Mesothelial cell of epicardium (in vitro differentiated cells): ENCODE results near the gene RNF14. TPM values are rescaled to one million over a fixed set of nuclear protein-coding genes. Genes with fewer than 3 reads are reported as not detected.

Source experiments
- DNase-seq, 2 experiments: peaks; one replicate each; pipeline ENCODE4 v3.0.0; 2021; ENCODE audit warnings: low spot score in 2 of 2; ENCODE audit not compliant: unreplicated experiment in 2 of 2
- H3K27ac Mint-ChIP-seq: 2 replicates; pipeline ENCODE4 v1.8.0; 2021; ENCODE audit warnings: mixed read lengths
- H3K27me3 Mint-ChIP-seq: 2 replicates; pipeline ENCODE4 v1.8.0; 2021; ENCODE audit warnings: low read depth, mixed read lengths
- H3K36me3 Mint-ChIP-seq: 2 replicates; pipeline ENCODE4 v1.8.0; 2021; ENCODE audit warnings: mixed read lengths
- H3K4me1 Mint-ChIP-seq: 2 replicates; pipeline ENCODE4 v1.8.0; 2021; ENCODE audit warnings: mixed read lengths
- H3K4me3 Mint-ChIP-seq: 2 replicates; pipeline ENCODE4 v1.8.0; 2021; ENCODE audit warnings: mild to moderate bottlenecking, moderate library complexity, mixed read lengths
- H3K9me3 Mint-ChIP-seq: 2 replicates; pipeline ENCODE4 v1.8.0; 2021; ENCODE audit warnings: mixed read lengths
- CTCF ChIP-seq: fragments of 200-600 bp; sonication (generic); IDR thresholded peaks from one replicate; pipeline ENCODE4 v1.5.0; 2021; ENCODE audit warnings: antibody characterized with exemption; ENCODE audit not compliant: unreplicated experiment
- total RNA-seq: library from RNA; stranded (reverse); gene quantifications from 3 replicates; pipeline ENCODE4 v1.2.1, GENCODE V29; 2021

The RNF14 gene
- total RNA-seq, 1 donor from 2014 or later = 34.0 TPM

GRCh38 chr5:141934099-141934844 is 34.6 kb upstream of the RNF14 start:
- Mint-ChIP-seq H3K27me3 (no peaks in the 10 kb centered on the region), H3K9me3 (no peaks in the 10 kb centered on the region), H3K27ac (no peak overlapping the region), H3K36me3 (peaks cover 30% of the 10 kb centered on the region), H3K4me1 (peaks cover 2% of the 10 kb centered on the region), H3K4me3 (no peak overlapping the region)
- DNase-seq = no peak
- TF ChIP-seq CTCF = no peak

- peaks cover 2% of the 10 kb centered on the region for H3K4me1 Mint-ChIP-seq
- H3K4me3 Mint-ChIP-seq = no peak overlapping the region
- no peaks in the 10 kb centered on the region for H3K9me3 Mint-ChIP-seq
- no peak for TF ChIP-seq CTCF
- H3K27me3 Mint-ChIP-seq = no peaks in the 10 kb centered on the region
- DNase-seq = no peak
- peaks cover 22% of the 10 kb centered on the region for H3K36me3 Mint-ChIP-seq
- H3K27ac Mint-ChIP-seq = no peak overlapping the region
These were observed 33.4 kb upstream of the RNF14 start for GRCh38 chr5:141935538-141935937.

GRCh38 chr5:141940695-141941271 is 28.1 kb upstream of the RNF14 start:
- TF ChIP-seq CTCF = no peak
- Mint-ChIP-seq H3K36me3 (peaks cover 3% of the 10 kb centered on the region), H3K27me3 (peaks cover 1% of the 10 kb centered on the region), H3K4me1 (peaks cover 2% of the 10 kb centered on the region), H3K4me3 (no peak overlapping the region), H3K27ac (no peak overlapping the region), H3K9me3 (no peaks in the 10 kb centered on the region)
- no peak for DNase-seq

- Mint-ChIP-seq H3K27ac (no peak overlapping the region), H3K9me3 (no peaks in the 10 kb centered on the region), H3K36me3 (no peaks in the 10 kb centered on the region), H3K27me3 (peaks cover 1% of the 10 kb centered on the region), H3K4me1 (peaks cover 2% of the 10 kb centered on the region), H3K4me3 (no peak overlapping the region)
- no peak for TF ChIP-seq CTCF
- no peak for DNase-seq
These were observed 27.6 kb upstream of the RNF14 start for GRCh38 chr5:141941307-141941706.

GRCh38 chr5:141941779-141942178 is 27.1 kb upstream of the RNF14 start:
- Mint-ChIP-seq H3K36me3 (no peaks in the 10 kb centered on the region), H3K4me1 (peaks cover 2% of the 10 kb centered on the region), H3K9me3 (no peaks in the 10 kb centered on the region), H3K27me3 (peaks cover 1% of the 10 kb centered on the region), H3K27ac (no peak overlapping the region), H3K4me3 (no peak overlapping the region)
- no peak for DNase-seq
- no peak for TF ChIP-seq CTCF
